ENCODE data around the gene LACTBL1.

LACTBL1 gene

GRCh38 chr1:22921452-22922126, 51.1 kb downstream of the LACTBL1 start:
- H3K9me3 ChIP-seq (ENCODE audit: low read length): no peaks in the 10 kb centered on the region
- no peak for TF ChIP-seq CTCF (IDR thresholded peaks at IDR 0.05; ENCODE audit: low read length)
- TF ChIP-seq EZH2 (IDR thresholded peaks at IDR 0.05; ENCODE audit: borderline replicate concordance, low read length): no peak
- H3K36me3 ChIP-seq (ENCODE audit: insufficient read depth, low read length): no peaks in the 10 kb centered on the region
- no peaks in the 10 kb centered on the region for H3K4me1 ChIP-seq (ENCODE audit: insufficient read depth, low read length, severe bottlenecking)
- no peaks in the 10 kb centered on the region for H3K79me2 ChIP-seq (ENCODE audit: insufficient read depth, low read length)
- H3K9me2 ChIP-seq (ENCODE audit: low read depth, low read length): no peaks in the 10 kb centered on the region
- H3K4me2 ChIP-seq (ENCODE audit: low read length): no peak overlapping the region
- H3K27ac ChIP-seq (ENCODE audit: low read depth, low read length, poor library complexity, severe bottlenecking): no peak overlapping the region
- no peaks in the 10 kb centered on the region for H3F3A ChIP-seq (ENCODE audit: insufficient read depth, low read length)
- H4K20me1 ChIP-seq (ENCODE audit: insufficient read depth, low read length): no peaks in the 10 kb centered on the region
- no peak overlapping the region for H3K4me3 ChIP-seq (ENCODE audit: low read depth, low read length, poor library complexity, severe bottlenecking)
- no peaks in the 10 kb centered on the region for H3K27me3 ChIP-seq (ENCODE audit: insufficient read depth, low read length)
- H3K9ac ChIP-seq (ENCODE audit: low read length): no peak overlapping the region
- no peak overlapping the region for H2AFZ ChIP-seq (ENCODE audit: low read length)

GRCh38 chr1:22920734-22921451, 51.8 kb downstream of the LACTBL1 start:
- Histone ChIP-seq H3F3A (ENCODE audit: insufficient read depth, low read length) (no peaks in the 10 kb centered on the region), H3K4me3 (ENCODE audit: low read depth, low read length, poor library complexity, severe bottlenecking) (no peak overlapping the region), H3K27ac (ENCODE audit: low read depth, low read length, poor library complexity, severe bottlenecking) (no peak overlapping the region), H3K9me2 (ENCODE audit: low read depth, low read length) (no peaks in the 10 kb centered on the region), H3K36me3 (ENCODE audit: insufficient read depth, low read length) (no peaks in the 10 kb centered on the region), H3K4me2 (ENCODE audit: low read length) (no peak overlapping the region), H3K27me3 (ENCODE audit: insufficient read depth, low read length) (no peaks in the 10 kb centered on the region), H3K79me2 (ENCODE audit: insufficient read depth, low read length) (no peaks in the 10 kb centered on the region), H3K9ac (ENCODE audit: low read length) (no peak overlapping the region), H3K4me1 (ENCODE audit: insufficient read depth, low read length, severe bottlenecking) (no peaks in the 10 kb centered on the region), H3K9me3 (ENCODE audit: low read length) (no peaks in the 10 kb centered on the region), H2AFZ (ENCODE audit: low read length) (no peak overlapping the region), H4K20me1 (ENCODE audit: insufficient read depth, low read length) (no peaks in the 10 kb centered on the region)
- TF ChIP-seq CTCF (IDR thresholded peaks at IDR 0.05; ENCODE audit: low read length) (no peak), EZH2 (IDR thresholded peaks at IDR 0.05; ENCODE audit: borderline replicate concordance, low read length) (no peak)

GRCh38 chr1:22920026-22920733, 52.5 kb downstream of the LACTBL1 start:
- Histone ChIP-seq H3K9ac (ENCODE audit: low read length) (no peak overlapping the region), H3F3A (ENCODE audit: insufficient read depth, low read length) (no peaks in the 10 kb centered on the region)

More at GRCh38 chr1:22920026-22920733, 52.5 kb downstream of the LACTBL1 start:
- H3K4me3 ChIP-seq (ENCODE audit: low read depth, low read length, poor library complexity, severe bottlenecking): no peak overlapping the region
- H3K4me1 ChIP-seq (ENCODE audit: insufficient read depth, low read length, severe bottlenecking): no peaks in the 10 kb centered on the region
- H4K20me1 ChIP-seq (ENCODE audit: insufficient read depth, low read length): no peaks in the 10 kb centered on the region
- H2AFZ ChIP-seq (ENCODE audit: low read length): no peak overlapping the region
- TF ChIP-seq CTCF (IDR thresholded peaks at IDR 0.05; ENCODE audit: low read length) (no peak), EZH2 (IDR thresholded peaks at IDR 0.05; ENCODE audit: borderline replicate concordance, low read length) (no peak)
- H3K9me2 ChIP-seq (ENCODE audit: low read depth, low read length): no peaks in the 10 kb centered on the region
- no peak overlapping the region for H3K4me2 ChIP-seq (ENCODE audit: low read length)
- H3K9me3 ChIP-seq (ENCODE audit: low read length): no peaks in the 10 kb centered on the region
- H3K36me3 ChIP-seq (ENCODE audit: insufficient read depth, low read length): no peaks in the 10 kb centered on the region
- H3K27me3 ChIP-seq (ENCODE audit: insufficient read depth, low read length): no peaks in the 10 kb centered on the region
- H3K79me2 ChIP-seq (ENCODE audit: insufficient read depth, low read length): no peaks in the 10 kb centered on the region
- no peak overlapping the region for H3K27ac ChIP-seq (ENCODE audit: low read depth, low read length, poor library complexity, severe bottlenecking)

Measured in OCI-LY1 (cell line).